ENCODE measurements around the gene NT5DC4.
"Not testable (repeated sequence)": the region's sequence is repeated elsewhere in the genome, so short reads cannot be mapped to it uniquely, and the experiment has no call there.

NT5DC4 gene

GRCh38 chr2:112701052-112701451 lies 19.8 kb upstream of the NT5DC4 start:
- no peak for DNase-seq

GRCh38 chr2:112703684-112704083 lies 17.1 kb upstream of the NT5DC4 start:
- DNase-seq = no peak

GRCh38 chr2:112705575-112705974 lies 15.2 kb upstream of the NT5DC4 start:
- no peak for DNase-seq

GRCh38 chr2:112706170-112706664 lies 14.6 kb upstream of the NT5DC4 start:
- DNase-seq = no peak

GRCh38 chr2:112706947-112707346 lies 13.9 kb upstream of the NT5DC4 start:
- DNase-seq = not testable (repeated sequence)

- no peak for DNase-seq
These were observed 11.9 kb upstream of the NT5DC4 start for GRCh38 chr2:112708968-112709367.

- DNase-seq = no peak
These were observed 11.1 kb upstream of the NT5DC4 start for GRCh38 chr2:112709703-112710102.

- no peak for DNase-seq
These were observed 9.7 kb upstream of the NT5DC4 start for GRCh38 chr2:112710956-112711750.

GRCh38 chr2:112712465-112712864 lies 8.4 kb upstream of the NT5DC4 start:
- peak; percentile 19 for DNase-seq

GRCh38 chr2:112712903-112713584 lies 7.8 kb upstream of the NT5DC4 start:
- DNase-seq = no peak

- DNase-seq = no peak
These were observed 7.3 kb upstream of the NT5DC4 start for GRCh38 chr2:112713585-112713925.

- DNase-seq = no peak
These were observed 6.9 kb upstream of the NT5DC4 start for GRCh38 chr2:112713926-112714325.

GRCh38 chr2:112714331-112714730 lies 6.5 kb upstream of the NT5DC4 start:
- DNase-seq = no peak

GRCh38 chr2:112714836-112715631 lies 5.8 kb upstream of the NT5DC4 start:
- no peak for DNase-seq

- not testable (repeated sequence) for DNase-seq
These were observed 4.7 kb upstream of the NT5DC4 start for GRCh38 chr2:112716094-112716493.

- not testable (repeated sequence) for DNase-seq
These were observed 3.9 kb upstream of the NT5DC4 start for GRCh38 chr2:112716826-112717352.

- DNase-seq = no peak
These were observed 1.9 kb upstream of the NT5DC4 start for GRCh38 chr2:112718863-112719370.

- DNase-seq = no peak
These were observed 1.2 kb downstream of the NT5DC4 start for GRCh38 chr2:112721819-112722522.

- no peak for DNase-seq
These were observed 2.2 kb downstream of the NT5DC4 start for GRCh38 chr2:112722816-112723546.

- DNase-seq = no peak
These were observed 2.7 kb downstream of the NT5DC4 start for GRCh38 chr2:112723547-112723940.

GRCh38 chr2:112723995-112724394 lies 3.2 kb downstream of the NT5DC4 start:
- no peak for DNase-seq
